ENCODE measurements around the gene MDFI. TPM values are rescaled to one million over a fixed set of nuclear protein-coding genes. Genes with fewer than 3 reads are reported as not detected.

MDFI gene, protein sequence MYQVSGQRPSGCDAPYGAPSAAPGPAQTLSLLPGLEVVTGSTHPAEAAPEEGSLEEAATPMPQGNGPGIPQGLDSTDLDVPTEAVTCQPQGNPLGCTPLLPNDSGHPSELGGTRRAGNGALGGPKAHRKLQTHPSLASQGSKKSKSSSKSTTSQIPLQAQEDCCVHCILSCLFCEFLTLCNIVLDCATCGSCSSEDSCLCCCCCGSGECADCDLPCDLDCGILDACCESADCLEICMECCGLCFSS
- 10 to 100 TPM; 31.7 to 71.3 (median 48.7) TPM for polyA plus RNA-seq (ENCODE audit: insufficient read length in 10 of 10)
- long read RNA-seq, donor 1, transcript MDFI-201 (5 exons, 1,629 nt) = major isoform, 14 of 27 reads
- long read RNA-seq, donor 1, partial matches to known transcripts = 7 of 27 reads
- long read RNA-seq, donor 1, other reads (novel, unspliced or antisense) = 0 of 27 reads
- long read RNA-seq, donor 2, transcript MDFI-201 (5 exons, 1,629 nt) = major isoform, 12 of 23 reads
- long read RNA-seq, donor 2, partial matches to known transcripts = 0 of 23 reads
- long read RNA-seq, donor 2, other reads (novel, unspliced or antisense) = 6 of 23 reads
- long read RNA-seq, donor 3 = 0 reads
- long read RNA-seq, donor 4, transcript MDFI-201 (5 exons, 1,629 nt) = major isoform, 9 of 24 reads
- long read RNA-seq, donor 4, partial matches to known transcripts = 11 of 24 reads
- long read RNA-seq, donor 4, other reads (novel, unspliced or antisense) = 0 of 24 reads
- long read RNA-seq, donor 5, transcript MDFI-201 (5 exons, 1,629 nt) = major isoform, 15 of 26 reads
- long read RNA-seq, donor 5, transcript MDFI-202 (4 exons, 809 nt) = minor isoform, 5 of 26 reads
- long read RNA-seq, donor 5, partial matches to known transcripts = 0 of 26 reads
- long read RNA-seq, donor 5, other reads (novel, unspliced or antisense) = 0 of 26 reads
- long read RNA-seq, donor 6, transcript MDFI-201 (5 exons, 1,629 nt) = major isoform, 14 of 20 reads
- long read RNA-seq, donor 6, partial matches to known transcripts = 0 of 20 reads
- long read RNA-seq, donor 6, other reads (novel, unspliced or antisense) = 0 of 20 reads
- long read RNA-seq, donor 7, transcript MDFI-201 (5 exons, 1,629 nt) = major isoform, 20 of 36 reads
- long read RNA-seq, donor 7, partial matches to known transcripts = 6 of 36 reads
- long read RNA-seq, donor 7, other reads (novel, unspliced or antisense) = 5 of 36 reads
- long read RNA-seq, donor 8, transcript MDFI-201 (5 exons, 1,629 nt) = major isoform, 13 of 24 reads
- long read RNA-seq, donor 8, partial matches to known transcripts = 0 of 24 reads
- long read RNA-seq, donor 8, other reads (novel, unspliced or antisense) = 5 of 24 reads
- long read RNA-seq, donor 9, partial matches to known transcripts = 0 of 2 reads
- long read RNA-seq, donor 9, other reads (novel, unspliced or antisense) = 0 of 2 reads

DNA sequence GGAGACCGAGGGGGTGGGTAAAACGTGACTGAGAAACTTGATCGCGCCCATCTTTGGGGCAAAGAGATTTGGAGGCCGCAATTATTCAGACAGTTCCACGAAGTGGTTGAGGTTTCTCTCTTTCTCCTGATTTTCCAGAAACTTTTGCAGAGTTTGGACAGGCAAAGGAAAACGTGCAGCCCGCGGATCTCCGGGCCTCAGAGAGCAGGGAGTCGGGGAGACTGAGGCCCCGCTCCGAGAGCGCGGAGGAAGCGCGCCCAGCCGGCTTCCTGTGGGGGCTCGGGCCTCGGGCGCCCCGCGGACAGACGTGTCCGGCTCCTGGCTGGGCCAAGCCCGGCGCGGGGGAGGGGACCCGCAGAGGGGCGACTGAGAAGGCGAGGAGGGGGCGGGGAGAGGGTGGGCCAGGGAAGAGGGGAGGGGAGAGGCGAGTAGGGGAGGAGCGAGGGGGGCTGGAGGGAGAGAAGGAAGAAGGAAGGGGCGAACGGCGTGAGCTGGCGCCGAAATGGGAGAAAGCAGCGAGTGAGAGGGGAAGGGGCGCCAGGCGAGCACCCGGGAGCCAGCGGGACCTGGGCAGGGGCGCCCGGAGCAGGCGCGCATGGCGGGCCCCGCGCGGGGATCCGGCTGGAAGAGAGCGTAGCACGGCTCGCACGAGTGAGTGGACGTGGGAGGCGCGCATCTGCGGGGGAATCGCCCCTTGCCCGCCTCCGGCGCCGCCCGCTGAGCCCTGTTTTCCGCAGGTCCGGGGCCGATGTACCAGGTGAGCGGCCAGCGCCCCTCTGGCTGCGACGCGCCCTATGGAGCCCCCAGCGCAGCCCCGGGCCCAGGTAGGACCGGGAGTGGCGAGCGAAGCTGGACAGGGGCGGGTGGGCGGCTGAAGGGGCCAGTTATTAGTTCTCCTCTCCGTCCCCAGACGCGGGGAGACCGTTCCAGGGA, at the start of gene MDFI:
Gene MDFI, plus strand, starts transcription at position 467 of the 933 bp plus-strand sequence. Its CDS starts 282 bp downstream, at position 749.
- DNase-seq = peak; percentile 70 to 95 (median 90)

DNA sequence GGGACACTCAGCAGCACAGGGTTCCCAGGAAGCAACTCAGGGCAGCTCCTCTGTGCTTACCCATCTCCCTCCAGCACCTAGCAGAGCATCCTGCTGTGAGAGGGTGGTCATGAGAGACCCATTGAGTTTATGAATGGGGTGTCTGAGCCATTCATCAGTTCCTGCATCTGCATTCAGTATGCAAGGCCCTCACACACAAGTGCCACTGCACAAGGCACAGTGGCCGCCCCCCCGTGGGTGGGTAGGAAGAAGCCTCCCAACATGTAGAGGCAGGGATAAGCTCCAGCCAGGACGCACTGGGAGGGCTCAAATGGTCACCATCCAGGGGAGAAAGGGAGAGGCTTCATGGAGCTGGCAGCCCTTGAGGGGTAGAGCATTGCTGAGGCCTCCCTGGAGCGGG, 49.0 kb upstream of the MDFI start:
- DNase-seq = no peak

DNA sequence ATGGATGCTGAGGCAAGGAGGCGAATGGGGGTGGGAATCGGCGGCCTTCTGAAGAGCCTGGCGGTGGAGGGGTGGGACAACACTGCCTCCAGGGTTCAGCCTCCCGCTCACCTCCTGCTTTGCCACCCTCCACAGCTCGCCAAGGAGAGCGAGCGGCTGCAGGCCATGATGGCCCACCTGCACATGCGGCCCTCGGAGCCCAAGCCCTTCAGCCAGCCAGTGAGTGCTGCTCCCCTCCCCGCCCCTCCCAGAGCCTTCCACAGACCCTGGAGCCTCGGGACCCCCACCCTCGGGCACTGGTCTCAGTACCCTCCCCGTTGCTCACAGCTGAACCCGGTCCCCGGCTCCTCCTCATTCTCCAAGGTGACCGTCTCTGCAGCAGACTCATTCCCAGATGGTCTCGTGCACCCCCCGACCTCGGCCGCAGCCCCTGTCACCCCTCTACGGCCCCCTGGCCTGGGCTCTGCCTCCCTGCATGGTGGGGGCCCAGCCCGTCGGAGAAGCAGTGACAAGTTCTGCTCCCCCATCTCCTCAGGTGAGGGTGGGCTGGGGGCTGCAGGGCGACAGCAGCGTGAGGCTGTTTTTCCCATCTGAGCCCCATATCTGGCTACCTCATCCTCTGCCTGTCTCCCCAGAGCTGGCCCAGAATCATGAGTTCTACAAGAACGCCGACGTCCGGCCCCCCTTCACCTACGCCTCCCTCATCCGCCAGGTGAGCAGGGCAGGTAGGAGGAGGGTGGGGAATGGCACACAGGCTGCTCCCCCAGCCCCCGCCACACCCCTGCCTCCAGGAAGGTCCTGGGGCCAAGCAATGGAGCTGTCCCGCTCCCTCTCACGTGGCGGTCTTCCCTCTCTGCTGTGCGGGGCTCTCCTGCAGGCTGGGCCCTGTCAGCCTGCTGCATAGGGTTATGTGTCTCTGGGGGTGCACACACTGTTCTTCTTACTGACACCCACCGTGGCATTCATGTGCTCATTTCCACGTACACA, 48.3 kb upstream of the MDFI start:
- no peak for DNase-seq

DNA sequence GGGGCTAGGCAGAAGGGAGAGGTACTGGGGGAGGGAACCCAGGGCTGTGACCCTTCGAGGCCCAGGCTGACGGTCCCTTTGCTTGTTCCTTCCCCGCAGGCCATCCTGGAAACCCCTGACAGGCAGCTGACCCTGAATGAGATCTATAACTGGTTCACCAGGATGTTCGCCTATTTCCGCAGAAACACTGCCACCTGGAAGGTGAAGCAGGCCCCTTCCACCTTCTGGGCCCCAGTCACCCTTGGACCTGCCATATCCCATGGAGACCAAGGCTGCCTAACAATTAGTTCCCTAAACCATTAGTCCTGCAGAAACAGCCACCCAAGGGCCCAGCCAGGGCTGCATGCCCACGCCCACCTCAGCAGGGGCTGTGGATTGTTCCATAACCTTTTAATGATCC, 47.1 kb upstream of the MDFI start:
- DNase-seq = no peak

DNA sequence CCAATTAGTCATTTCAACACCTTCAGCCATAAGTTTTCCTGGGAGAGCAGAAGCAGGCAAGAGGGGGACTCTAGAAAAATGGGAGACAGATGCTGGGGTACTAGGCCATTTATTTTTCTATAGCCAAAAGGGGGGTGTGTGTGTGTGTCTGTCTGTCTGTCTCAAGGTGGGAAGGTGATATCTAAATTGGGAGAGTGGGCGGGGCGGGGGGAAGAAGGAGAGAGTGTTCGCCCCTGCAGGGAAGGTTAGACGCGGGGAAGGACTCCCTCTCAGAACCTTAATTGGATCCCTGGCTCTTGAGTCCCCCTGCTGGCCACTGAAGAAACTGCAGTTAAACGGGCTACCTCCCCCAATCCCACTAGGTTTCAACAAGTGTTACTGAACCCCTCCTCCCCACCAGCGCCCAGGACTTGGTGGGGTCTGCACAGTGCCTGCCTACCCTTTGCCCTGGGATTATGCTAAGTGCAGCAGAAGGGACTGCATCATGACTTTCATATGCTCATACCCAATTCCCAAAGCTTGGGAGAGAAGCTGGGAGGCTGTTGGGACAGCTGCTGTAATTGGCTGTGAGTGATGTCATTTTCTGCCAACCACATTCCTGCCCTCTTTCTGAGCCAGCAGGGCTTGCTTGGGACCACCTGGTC, 46.3 kb upstream of the MDFI start:
- peak; percentile 67 to 83 (median 76) for DNase-seq

DNA sequence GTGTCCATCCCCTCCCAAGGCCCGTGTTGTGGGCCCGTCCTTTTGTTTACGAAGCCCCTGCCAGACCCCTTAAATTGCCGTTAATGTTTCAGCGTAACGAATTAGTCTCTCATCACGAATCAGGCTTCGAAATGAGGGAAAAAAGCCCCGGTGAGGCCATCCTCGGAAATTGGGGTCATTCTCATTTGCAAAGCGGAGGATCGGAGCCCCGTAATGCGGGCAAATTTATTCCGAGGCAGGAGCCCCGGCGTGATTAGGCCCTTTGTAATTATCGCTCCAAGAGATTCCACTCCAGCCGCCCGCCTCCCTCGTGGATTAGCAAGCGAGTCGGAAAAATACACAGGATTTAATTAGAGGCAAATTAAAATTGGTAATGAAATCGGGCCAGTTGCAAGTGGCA, 44.9 kb upstream of the MDFI start:
- DNase-seq = no peak

DNA sequence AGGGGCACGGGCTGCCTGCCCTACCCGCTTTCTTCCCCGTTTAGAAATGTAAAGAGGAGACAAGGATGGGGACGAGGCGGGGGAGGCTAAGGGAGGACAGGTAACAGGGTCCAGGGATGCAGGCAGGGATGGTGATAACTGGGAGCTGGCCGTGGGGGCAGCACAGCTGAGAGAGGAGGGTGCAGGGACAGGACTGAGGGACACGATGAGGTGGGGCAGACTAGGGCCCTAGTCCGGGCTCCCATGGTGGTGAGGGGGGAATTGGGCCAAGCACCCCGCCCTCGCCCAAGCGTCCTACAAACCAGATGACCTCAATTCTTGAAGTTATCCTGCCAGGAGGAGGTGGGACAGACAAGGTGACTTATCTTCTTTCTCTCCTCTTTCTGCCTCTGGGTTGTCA, 44.4 kb upstream of the MDFI start:
- DNase-seq = no peak

DNA sequence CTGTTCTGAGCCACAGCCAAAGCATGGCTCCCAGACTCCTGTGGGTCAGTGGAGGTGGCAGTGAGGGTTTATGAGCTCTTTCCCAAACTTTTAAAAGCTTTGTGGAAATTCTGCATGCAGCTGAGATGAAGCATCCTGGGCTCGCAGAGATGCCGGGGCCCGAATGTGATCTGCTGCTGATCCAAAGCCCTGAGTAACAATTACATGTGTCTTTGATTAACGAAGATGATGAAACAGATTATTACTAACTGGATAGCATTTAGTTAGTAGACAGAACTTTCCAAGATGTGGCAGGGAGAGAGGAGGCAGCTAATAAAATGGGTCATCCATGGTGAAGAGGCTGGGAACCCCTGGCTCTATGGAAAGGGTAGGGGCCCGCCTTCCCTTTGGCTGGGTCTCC, 43.9 kb upstream of the MDFI start:
- DNase-seq = peak in 1 of 3 donors; percentile 49

DNA sequence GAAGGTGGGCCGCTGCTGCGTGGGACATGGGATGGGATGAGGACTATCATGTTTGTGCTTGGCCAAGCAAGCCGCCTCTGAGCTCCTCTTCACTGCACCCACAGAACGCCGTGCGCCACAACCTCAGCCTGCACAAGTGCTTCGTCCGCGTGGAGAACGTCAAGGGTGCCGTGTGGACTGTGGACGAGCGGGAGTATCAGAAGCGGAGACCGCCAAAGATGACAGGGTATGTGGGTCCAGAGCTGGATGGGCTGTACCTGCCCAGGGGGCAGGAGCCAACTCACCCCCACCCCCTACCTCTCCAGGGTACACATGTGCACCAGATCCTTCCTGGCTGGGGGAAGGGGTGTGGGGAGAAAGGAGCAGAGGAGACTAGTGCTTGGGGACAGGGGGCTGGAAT, 43.5 kb upstream of the MDFI start:
- DNase-seq = no peak

DNA sequence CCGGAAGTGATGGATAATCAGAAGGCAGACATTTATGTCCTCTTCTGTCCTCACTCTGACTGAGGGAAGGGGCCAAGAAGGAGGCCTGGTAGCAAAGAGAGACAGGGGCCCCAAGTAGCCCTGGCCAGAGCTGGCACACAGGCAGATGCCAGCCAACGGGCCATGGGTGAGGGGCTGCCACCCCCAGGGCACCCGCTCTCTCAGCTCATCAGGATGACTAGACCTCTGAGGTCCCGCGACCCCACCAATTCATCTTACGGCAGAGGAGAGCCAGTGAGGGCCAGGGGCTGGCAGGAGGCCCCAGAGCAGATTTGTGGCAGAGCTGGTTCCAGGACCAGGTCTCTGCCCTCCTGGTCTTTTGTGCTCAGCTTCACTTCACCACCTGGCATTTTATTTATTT, 43.1 kb upstream of the MDFI start:
- no peak for DNase-seq

DNA sequence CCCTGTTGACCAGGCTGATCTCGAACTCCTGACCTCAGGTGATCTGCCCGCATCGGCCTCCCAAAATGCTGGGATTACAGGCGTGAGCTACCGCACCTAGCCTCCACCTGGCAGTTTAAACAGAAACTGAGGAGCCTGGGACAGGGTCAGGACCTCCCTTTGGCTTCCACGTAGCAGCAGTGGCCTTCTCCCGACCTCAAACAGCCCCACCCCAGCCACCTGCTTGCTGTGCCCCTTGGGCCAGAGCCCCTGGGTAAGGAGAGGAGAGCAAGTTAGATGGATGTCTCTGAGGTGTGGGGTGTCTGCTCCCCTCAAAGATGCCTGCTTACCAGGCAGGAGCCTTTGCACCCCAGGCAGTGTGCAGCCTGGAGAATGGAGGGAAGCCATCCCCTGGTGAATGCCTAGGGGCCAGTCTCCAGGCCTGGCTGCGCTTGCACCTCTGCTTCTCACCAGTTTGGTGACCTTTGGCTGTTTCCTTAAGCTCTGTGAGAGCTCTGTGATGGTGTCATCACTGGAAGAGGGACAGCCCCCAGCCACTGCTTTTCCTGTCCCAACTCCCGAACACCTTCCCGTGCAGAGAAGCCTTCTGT, 42.1 kb upstream of the MDFI start:
- no peak for DNase-seq

DNA sequence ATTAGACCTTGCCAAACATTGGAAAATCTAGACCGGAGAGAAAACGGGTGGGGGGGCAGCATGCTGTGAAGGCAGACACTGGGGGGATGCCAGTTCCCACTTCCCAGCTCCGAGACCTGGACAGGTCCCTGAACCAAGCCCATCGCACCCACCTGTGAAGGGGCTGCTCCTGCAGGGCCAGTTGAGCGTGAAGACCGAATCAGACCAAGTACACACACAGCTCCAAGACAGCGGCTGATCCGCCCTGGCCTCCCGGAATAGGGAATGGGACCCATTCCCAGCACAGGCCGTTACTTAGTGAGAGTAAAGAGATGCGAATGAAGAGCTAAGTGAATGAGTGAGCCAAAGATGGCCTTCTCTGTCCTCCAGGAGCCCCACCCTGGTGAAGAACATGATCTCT, 41.5 kb upstream of the MDFI start:
- no peak for DNase-seq

DNA sequence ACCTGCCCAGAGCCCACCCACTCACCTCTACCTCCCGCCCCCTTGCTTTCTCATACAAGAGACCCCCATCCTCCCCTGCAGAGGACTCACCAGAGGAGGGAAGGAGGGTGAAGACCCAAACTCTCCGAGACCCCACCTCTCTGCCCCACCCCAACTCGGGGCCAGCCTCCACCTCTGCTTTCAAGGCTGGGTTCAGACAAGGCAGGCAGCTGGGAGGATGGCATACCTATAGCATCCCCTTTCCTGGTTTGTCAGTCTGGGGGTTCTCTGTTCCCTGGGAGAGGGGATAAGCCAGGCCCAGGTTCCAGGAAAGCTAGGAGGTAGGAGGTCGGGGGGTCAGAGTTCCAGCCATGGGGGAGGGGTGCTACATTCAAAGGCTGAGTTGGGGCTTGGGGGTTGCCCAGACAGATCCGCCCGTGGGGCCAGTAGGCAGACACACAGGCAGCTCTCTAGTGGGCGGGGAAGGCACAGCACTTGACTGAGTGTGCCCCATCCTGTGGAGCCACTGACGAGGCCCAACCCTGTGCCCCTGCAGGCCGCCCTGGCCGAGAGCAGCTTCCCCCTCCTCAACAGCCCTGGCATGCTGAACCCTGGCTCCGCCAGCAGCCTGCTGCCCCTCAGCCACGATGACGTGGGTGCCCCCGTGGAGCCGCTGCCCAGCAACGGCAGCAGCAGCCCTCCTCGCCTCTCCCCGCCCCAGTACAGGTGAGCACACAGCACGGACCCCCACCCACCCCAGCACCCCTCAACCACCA, 40.8 kb upstream of the MDFI start:
- DNase-seq = no peak

DNA sequence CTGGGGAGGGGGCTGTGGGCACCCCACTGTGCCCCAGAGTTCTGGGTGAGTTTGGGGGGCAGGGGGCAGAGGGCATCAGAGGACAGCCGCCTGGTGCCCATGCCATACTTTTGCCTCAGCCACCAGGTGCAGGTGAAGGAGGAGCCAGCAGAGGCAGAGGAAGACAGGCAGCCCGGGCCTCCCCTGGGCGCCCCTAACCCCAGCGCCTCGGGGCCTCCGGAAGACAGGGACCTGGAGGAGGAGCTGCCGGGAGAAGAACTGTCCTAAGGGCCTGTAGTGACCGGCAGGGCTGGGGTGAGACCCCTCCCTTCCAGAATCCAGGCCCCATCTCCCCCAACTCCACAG, 39.6 kb upstream of the MDFI start:
- DNase-seq = no peak

DNA sequence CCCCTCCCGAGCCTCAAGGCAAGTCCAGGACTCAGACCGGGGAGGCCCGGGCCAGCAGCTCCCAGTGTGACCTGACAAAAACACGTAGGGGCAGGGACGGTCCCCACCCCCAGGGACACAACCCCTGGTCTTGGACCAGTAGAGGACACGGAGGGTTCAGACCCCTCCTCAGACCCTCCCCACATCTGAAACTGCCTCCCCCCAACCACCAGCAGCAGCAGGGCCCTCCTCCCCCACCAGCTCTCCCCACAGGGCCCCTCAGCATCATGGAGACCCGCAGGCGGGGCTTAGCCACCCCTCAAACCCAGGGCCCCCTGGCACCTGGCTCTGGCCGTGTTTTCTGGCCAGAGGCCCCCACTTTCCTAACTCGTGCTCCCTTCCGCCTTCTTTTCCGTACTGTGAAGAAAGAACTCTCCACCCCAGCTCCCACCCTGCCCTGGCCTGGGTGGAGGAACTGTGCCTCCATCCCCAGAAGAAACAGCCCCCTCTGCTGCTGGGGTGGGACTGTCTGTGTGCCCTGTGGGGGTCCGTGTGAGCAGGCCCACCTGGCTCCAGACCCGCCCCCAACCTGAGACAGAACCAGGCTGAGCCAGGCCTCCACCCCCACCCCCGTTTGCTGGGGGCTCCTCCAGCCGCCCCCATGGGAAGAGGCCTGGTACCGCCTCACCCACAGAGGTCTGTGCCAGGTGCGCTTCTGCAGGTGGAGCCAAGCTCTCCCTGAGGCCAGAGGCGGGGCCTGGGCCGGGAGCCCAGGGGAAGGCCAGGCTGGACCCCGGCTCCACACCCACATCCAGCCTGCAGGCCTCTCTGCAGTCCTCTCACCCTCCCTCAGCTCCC, 39.0 kb upstream of the MDFI start:
- no peak for DNase-seq

DNA sequence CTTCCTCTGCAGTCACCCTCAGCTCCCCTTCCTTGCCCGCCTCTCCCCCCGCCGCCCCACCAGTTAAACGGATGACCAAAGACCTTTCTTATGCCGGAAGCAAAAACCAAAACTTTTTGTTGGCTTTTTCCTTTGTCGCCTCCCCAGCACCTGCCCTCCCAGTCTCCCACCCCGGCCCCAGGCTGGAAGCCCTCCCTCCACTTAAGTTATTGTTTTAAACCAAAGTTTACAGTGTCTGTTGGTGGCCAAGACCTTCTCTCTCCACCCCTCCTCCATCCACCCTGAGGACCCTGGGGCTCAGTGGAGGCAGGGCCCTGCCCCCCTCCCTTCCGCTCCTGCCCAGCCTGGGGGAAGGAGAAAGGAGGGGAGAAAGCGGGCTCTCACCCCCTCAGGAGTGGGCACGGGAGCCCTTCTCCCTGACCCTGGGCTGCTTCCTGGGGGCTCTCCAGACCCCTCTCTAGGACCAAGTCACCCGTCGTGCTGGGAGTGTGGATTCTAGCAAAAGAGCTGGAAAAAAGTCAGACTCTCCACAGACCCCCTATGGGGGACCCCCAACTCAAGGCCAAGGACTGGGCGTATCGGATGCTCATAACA, 38.3 kb upstream of the MDFI start:
- no peak for DNase-seq
